ENCODE data around the gene ZCCHC7. TPM values are rescaled to one million over a fixed set of nuclear protein-coding genes. Genes with fewer than 3 reads are reported as not detected.

ZCCHC7 gene
- total and polyA plus RNA-seq, 9 of the 15 experiments (the other 6 are each of a cell fraction or from before 2014, with no cell fraction given), result 34.1 to 68.9 (median 48.8) TPM

DNA sequence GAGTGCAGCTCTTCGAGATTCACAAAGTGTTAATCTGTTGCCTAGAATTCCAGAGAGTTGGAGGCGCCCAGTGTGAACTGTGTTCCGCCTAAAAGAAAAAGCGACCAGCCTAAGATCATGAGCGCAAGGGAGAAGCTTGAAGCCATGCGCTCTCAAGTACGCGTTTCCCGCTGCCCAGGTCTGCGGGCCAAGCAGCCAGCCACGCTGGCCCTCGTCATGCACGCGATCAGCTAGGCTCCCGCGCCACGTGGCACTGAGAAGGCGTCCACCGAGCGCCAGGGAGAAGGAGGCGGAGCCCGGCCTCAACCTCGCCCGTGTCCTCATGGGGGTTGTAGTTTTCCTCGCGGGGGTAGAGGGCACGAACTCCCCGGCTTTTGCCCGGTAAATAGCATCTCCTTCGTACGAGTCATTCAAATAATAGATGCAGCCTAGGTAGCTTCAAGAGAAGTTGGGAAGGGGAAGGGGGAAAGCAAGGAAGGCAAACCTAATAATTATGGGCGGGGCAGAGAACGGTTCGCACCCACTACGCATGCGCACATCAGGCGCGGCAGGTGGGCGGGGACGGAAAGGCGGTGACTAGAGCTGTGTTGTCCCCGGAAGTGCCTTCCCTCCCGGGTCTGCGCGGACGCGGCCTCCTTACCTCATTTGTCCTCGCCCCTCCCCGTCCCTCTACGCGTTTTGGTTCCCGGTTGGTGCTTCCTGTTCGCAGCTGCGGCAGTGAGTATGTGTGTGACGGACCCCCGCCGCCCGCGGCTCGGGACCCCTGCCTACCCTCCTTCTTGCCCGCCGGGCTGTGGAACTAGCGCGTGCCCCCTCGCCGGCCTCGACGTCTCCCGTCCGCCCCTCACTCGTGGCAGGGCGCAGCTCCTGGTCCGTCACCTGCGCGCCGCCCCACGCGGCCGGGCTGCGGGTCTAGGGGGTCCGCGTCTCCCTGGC is at the start of gene ZCCHC7 (continued):
- TF ChIP-seq ZKSCAN8 (CRISPR knock-in tag; IDR thresholded peaks at IDR 0.05) (no peak), LEF1 (IDR thresholded peaks at IDR 0.05) (peak; percentile 37; the same call in 1 of the 2 replicates), MBD2 (IDR thresholded peaks at IDR 0.05; ENCODE audit: borderline replicate concordance, low read depth) (peak; percentile 53; the same call in 1 of the 2 replicates), SIN3B (IDR thresholded peaks at IDR 0.05; ENCODE audit: low read depth) (peak; percentile 81), SRSF3 (IDR thresholded peaks at IDR 0.05; ENCODE audit: insufficient read depth, low read length) (peak; percentile 77; the same call in 1 of the 2 replicates), SREBF1 (IDR thresholded peaks at IDR 0.05; ENCODE audit: borderline replicate concordance, low read depth, low read length) (0 out of 2 replicates have a peak, but pooled peaks have one; percentile 8), ZNF41 (CRISPR knock-in tag; conservative IDR thresholded peaks at IDR 0.05) (peak; percentile 63), ESRRB (CRISPR knock-in tag; IDR thresholded peaks at IDR 0.05; ENCODE audit: borderline replicate concordance) (no peak), ZNF586 (CRISPR knock-in tag; conservative IDR thresholded peaks at IDR 0.05) (no peak), GATA2 (CRISPR knock-in tag; IDR thresholded peaks at IDR 0.05) (peak; percentile 81), OTX1 (CRISPR knock-in tag; IDR thresholded peaks at IDR 0.05) (peak; percentile 48; the same call in 1 of the 2 replicates), PRMT5 (CRISPR knock-in tag; IDR thresholded peaks at IDR 0.05) (peak; percentile 85; the same call in 1 of the 2 replicates), XRCC4 (IDR thresholded peaks at IDR 0.05; ENCODE audit: extremely low read depth, insufficient read depth, insufficient read length) (no peak), ZNF583 (CRISPR knock-in tag; IDR thresholded peaks at IDR 0.05) (peak; percentile 90), ELF4 (CRISPR knock-in tag; IDR thresholded peaks at IDR 0.05) (0 out of 2 replicates have a peak, but pooled peaks have one; percentile 24), HIVEP1 (CRISPR knock-in tag; IDR thresholded peaks at IDR 0.05) (peak; percentile 55; the same call in 1 of the 2 replicates)
- TF ChIP-seq, protein P1, sequence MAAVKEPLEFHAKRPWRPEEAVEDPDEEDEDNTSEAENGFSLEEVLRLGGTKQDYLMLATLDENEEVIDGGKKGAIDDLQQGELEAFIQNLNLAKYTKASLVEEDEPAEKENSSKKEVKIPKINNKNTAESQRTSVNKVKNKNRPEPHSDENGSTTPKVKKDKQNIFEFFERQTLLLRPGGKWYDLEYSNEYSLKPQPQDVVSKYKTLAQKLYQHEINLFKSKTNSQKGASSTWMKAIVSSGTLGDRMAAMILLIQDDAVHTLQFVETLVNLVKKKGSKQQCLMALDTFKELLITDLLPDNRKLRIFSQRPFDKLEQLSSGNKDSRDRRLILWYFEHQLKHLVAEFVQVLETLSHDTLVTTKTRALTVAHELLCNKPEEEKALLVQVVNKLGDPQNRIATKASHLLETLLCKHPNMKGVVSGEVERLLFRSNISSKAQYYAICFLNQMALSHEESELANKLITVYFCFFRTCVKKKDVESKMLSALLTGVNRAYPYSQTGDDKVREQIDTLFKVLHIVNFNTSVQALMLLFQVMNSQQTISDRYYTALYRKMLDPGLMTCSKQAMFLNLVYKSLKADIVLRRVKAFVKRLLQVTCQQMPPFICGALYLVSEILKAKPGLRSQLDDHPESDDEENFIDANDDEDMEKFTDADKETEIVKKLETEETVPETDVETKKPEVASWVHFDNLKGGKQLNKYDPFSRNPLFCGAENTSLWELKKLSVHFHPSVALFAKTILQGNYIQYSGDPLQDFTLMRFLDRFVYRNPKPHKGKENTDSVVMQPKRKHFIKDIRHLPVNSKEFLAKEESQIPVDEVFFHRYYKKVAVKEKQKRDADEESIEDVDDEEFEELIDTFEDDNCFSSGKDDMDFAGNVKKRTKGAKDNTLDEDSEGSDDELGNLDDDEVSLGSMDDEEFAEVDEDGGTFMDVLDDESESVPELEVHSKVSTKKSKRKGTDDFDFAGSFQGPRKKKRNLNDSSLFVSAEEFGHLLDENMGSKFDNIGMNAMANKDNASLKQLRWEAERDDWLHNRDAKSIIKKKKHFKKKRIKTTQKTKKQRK (IDR thresholded peaks at IDR 0.05; ENCODE audit: borderline replicate concordance, low read depth, low read length), result no peak
- TF ChIP-seq, protein P2, sequence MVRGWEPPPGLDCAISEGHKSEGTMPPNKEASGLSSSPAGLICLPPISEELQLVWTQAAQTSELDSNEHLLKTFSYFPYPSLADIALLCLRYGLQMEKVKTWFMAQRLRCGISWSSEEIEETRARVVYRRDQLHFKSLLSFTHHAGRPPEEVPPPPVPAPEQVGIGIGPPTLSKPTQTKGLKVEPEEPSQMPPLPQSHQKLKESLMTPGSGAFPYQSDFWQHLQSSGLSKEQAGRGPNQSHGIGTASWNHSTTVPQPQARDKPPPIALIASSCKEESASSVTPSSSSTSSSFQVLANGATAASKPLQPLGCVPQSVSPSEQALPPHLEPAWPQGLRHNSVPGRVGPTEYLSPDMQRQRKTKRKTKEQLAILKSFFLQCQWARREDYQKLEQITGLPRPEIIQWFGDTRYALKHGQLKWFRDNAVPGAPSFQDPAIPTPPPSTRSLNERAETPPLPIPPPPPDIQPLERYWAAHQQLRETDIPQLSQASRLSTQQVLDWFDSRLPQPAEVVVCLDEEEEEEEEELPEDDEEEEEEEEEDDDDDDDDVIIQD (CRISPR knock-in tag; IDR thresholded peaks at IDR 0.05), result 0 out of 2 replicates have a peak, but pooled peaks have one; percentile 29
- TF ChIP-seq, protein P3, sequence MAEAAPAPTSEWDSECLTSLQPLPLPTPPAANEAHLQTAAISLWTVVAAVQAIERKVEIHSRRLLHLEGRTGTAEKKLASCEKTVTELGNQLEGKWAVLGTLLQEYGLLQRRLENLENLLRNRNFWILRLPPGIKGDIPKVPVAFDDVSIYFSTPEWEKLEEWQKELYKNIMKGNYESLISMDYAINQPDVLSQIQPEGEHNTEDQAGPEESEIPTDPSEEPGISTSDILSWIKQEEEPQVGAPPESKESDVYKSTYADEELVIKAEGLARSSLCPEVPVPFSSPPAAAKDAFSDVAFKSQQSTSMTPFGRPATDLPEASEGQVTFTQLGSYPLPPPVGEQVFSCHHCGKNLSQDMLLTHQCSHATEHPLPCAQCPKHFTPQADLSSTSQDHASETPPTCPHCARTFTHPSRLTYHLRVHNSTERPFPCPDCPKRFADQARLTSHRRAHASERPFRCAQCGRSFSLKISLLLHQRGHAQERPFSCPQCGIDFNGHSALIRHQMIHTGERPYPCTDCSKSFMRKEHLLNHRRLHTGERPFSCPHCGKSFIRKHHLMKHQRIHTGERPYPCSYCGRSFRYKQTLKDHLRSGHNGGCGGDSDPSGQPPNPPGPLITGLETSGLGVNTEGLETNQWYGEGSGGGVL (CRISPR knock-in tag; IDR thresholded peaks at IDR 0.05), result no peak
